ENCODE measurements around the gene NRP1.
A peak's percentile ranks its signal among the peaks of the same experiment; 100 is the strongest.

Gene NRP1

DNA sequence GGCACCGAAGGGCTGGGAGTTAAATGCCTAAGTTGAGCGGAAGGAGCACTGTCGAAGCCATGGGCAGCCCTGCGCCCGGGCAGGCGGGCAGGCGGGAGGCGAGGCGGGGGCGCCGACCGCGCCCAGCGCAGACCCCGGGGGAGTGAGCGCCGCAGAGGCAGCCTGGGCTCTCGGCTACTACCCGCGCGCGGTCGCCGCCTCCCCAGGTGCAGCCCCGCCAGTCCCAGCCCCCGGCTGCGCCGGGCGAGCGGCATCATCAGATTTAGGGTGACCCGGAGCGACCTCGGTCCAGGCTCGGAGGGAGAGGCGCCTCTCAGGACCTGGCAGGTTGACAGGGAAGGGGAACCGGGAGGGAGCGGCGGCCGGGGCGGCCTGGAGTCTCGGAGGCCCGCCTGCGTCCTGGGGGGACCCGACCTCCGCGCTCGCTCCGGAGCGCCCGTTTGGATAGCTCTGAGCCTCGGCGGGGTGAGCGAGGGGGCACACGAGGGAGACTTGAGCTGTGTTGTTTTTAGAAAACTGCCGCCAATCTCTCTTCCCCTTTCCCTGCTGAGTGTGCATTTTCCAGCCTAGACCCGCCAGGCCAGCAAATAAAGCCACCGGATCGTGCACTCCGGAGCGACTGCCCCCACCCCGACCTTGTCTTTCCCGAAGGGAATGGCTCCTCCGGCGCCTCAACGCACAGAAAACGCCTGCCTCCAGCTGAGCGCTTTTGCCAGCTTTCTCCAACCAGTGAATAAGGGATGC is 2.3 kb upstream of the NRP1 start:
- H3K4me3 ChIP-seq (ENCODE audit: low read length) = peak overlapping the region; percentile 94
- no peak for TF ChIP-seq CTCF (conservative IDR thresholded peaks at IDR 0.05; ENCODE audit: low read length)
- no peak for DNase-seq (ENCODE audit: low read depth)

- H3K4me3 ChIP-seq (ENCODE audit: low read length) = peak overlapping the region; percentile 94
- peak; percentile 5; the same call in 1 of the 2 replicates for TF ChIP-seq CTCF (conservative IDR thresholded peaks at IDR 0.05; ENCODE audit: low read length)
- DNase-seq (ENCODE audit: low read depth) = peak; percentile 79
Observed at GRCh38 chr10:33335801-33336581, 1.5 kb upstream of the NRP1 start.

- peak overlapping the region; percentile 94 for H3K4me3 ChIP-seq (ENCODE audit: low read length)
- no peak for DNase-seq (ENCODE audit: low read depth)
- TF ChIP-seq CTCF (conservative IDR thresholded peaks at IDR 0.05; ENCODE audit: low read length) = no peak
Observed at GRCh38 chr10:33335551-33335800, 1.0 kb upstream of the NRP1 start.

DNA sequence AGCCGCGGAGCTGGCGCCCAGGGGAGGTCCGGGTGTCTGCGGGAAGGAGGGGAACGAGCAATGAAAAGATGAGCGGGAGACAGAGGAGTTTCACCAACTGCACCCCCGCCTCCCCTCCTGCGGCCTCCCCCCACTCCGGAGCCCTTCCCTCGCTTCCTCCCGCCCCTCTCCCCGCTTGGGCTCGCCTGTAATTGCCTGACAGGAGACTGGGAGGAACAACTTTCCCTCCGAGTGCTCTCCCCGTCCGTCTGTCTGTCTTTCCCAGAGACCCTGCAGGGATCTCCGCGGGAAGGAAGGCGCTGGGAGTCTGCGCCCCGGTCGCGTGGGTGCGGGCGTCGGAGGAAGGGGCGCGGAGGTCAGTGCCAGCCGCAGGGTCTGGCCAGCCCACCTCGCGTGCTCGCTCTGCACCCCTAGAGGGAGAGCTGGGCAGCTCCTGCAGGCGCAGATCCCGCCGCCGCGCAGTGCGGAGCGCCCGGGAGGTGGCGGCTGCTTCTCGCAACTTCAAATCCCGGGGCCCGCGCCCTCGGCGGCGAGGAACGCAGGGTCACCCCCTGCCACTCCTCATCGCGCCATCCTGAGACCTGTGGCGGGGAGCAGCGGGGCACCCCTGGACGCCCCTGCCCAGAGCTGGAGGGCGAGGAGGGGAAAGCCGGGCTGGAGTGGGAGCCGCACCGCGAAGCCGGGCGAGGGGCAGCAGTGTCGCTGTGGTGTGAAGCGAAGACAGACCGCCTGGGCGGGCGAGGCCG is 511 bp upstream of the NRP1 start:
- peak overlapping the region; percentile 94 for H3K4me3 ChIP-seq (ENCODE audit: low read length)
- TF ChIP-seq CTCF (conservative IDR thresholded peaks at IDR 0.05; ENCODE audit: low read length) = peak; percentile 60
- peak; percentile 92 for DNase-seq (ENCODE audit: low read depth)

DNA sequence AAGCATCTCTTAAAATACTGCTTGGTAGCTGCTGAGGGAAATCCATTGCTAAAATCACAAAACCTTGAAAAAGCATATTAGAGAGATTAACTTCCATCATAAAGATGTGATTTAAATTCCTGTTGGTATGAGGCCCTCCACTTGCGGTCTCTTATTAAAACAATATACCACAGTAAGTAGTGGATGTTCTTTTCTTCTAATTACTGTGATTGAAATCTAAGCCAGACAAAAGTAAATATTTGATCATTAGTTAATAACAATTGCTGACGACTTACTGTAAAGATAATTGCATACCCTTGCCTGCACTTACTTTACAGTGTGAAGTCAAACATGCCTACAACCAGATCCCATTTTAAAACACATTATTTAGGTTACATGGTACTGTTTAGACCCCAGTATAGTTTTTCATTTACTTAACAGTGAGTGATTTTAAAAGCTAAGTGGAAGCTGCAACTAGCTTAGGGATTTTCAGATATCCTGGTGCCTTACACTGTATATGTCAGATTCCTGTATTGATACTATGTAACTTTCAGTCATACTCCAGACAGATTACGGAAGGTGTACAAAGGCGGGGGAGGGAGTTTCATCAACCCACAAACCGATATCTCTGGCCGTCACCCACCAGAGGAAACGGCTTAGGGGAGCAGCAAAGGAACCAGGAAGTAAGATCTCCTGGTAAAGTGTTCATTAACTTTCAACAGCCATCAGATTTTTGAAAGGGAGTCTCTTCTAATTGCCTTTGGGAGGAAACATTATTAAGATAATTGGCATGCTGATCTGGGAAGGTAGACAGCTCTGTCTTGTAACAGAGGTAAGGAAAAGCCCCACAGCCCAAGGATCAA is 986 bp downstream of the NRP1 start:
- no peak for TF ChIP-seq CTCF (conservative IDR thresholded peaks at IDR 0.05; ENCODE audit: low read length)
- no peak for DNase-seq (ENCODE audit: low read depth)
- peak overlapping the region; percentile 94 for H3K4me3 ChIP-seq (ENCODE audit: low read length)

GRCh38 chr10:33332183-33333065 is 2.0 kb downstream of the NRP1 start:
- DNase-seq (ENCODE audit: low read depth) = peak; percentile 78
- no peak for TF ChIP-seq CTCF (conservative IDR thresholded peaks at IDR 0.05; ENCODE audit: low read length)
- peak overlapping the region; percentile 94 for H3K4me3 ChIP-seq (ENCODE audit: low read length)
